H9 (cell line): ENCODE measurements around the gene MAST4. TPM values are rescaled to one million over a fixed set of nuclear protein-coding genes. Genes with fewer than 3 reads are reported as not detected.

Experiments used
- DNase-seq: peaks from one replicate; pipeline ENCODE4 v3.0.0-alpha.2; 2017
- H2AFZ ChIP-seq: one replicate; pipeline ENCODE4 v1.6.1; 2013; ENCODE audit warnings: mild to moderate bottlenecking, low read length, control low read depth, moderate library complexity
- H2AK5ac ChIP-seq: 2 replicates; pipeline ENCODE4 v1.6.1; 2013; ENCODE audit warnings: low read length, control low read depth, mixed read lengths; ENCODE audit not compliant: insufficient read length
- H2BK120ac ChIP-seq: one replicate; pipeline ENCODE4 v1.6.1; 2013; ENCODE audit warnings: low read depth, mild to moderate bottlenecking, low read length, control low read depth, inconsistent platforms; ENCODE audit not compliant: poor library complexity, severe bottlenecking
- H2BK12ac ChIP-seq: 2 replicates; pipeline ENCODE4 v1.6.1; 2013; ENCODE audit warnings: low read length, control low read depth, mixed read lengths, low read depth; ENCODE audit not compliant: insufficient read length
- H2BK15ac ChIP-seq: 2 replicates; pipeline ENCODE4 v1.6.1; 2013; ENCODE audit warnings: low read depth, low read length, control low read depth
- H2BK20ac ChIP-seq: one replicate; pipeline ENCODE4 v1.6.1; 2013; ENCODE audit warnings: low read depth, mild to moderate bottlenecking, low read length, control low read depth, inconsistent platforms; ENCODE audit not compliant: poor library complexity, severe bottlenecking
- H2BK5ac ChIP-seq: 2 replicates; pipeline ENCODE4 v1.6.1; 2013; ENCODE audit warnings: low read length, control low read depth, mixed read lengths; ENCODE audit not compliant: insufficient read length
- H3K14ac ChIP-seq: 2 replicates; pipeline ENCODE4 v1.6.1; 2013; ENCODE audit warnings: low read length, control low read depth; ENCODE audit not compliant: insufficient read depth
- H3K18ac ChIP-seq: 2 replicates; pipeline ENCODE4 v1.6.1; 2013; ENCODE audit warnings: low read depth, mild to moderate bottlenecking, mixed read lengths, low read length, control low read depth; ENCODE audit not compliant: insufficient read length
- H3K23ac ChIP-seq: 2 replicates; pipeline ENCODE4 v1.6.1; 2013; ENCODE audit warnings: low read length, control low read depth, mixed read lengths, low read depth; ENCODE audit not compliant: insufficient read length
- H3K23me2 ChIP-seq: 2 replicates; pipeline ENCODE4 v1.6.1; 2013; ENCODE audit warnings: low read depth, mild to moderate bottlenecking, mixed read lengths, low read length, control low read depth; ENCODE audit not compliant: insufficient read length, poor library complexity, severe bottlenecking
- H3K27ac ChIP-seq: 2 replicates; pipeline ENCODE4 v1.5.1; 2013; ENCODE audit warnings: low read length, control low read depth, mixed read lengths, low read depth; ENCODE audit not compliant: insufficient read length
- H3K27me3 ChIP-seq: 2 replicates; pipeline ENCODE4 v1.6.1; 2013; ENCODE audit warnings: low read length, control low read depth, inconsistent platforms; ENCODE audit not compliant: insufficient read depth
- H3K4ac ChIP-seq: 2 replicates; pipeline ENCODE4 v1.6.1; 2013; ENCODE audit warnings: low read depth, mild to moderate bottlenecking, control low read depth, inconsistent platforms, low read length, moderate library complexity
- H3K4me1 ChIP-seq: 2 replicates; pipeline ENCODE4 v1.6.1; 2013; ENCODE audit warnings: low read length, control low read depth, inconsistent platforms; ENCODE audit not compliant: insufficient read depth
- H3K4me2 ChIP-seq: 2 replicates; pipeline ENCODE4 v1.6.1; 2013; ENCODE audit warnings: low read length, control low read depth, mixed read lengths; ENCODE audit not compliant: insufficient read length, insufficient read depth
- H3K56ac ChIP-seq: 2 replicates; pipeline ENCODE4 v1.6.1; 2013; ENCODE audit warnings: low read depth, mild to moderate bottlenecking, mixed read lengths, low read length, control low read depth; ENCODE audit not compliant: insufficient read length
- H3K79me1 ChIP-seq: 2 replicates; pipeline ENCODE4 v1.6.1; 2013; ENCODE audit warnings: low read depth, mild to moderate bottlenecking, moderate library complexity, low read length, control low read depth, inconsistent platforms; ENCODE audit not compliant: insufficient read depth, poor library complexity, severe bottlenecking
- H3K79me2 ChIP-seq: 2 replicates; pipeline ENCODE4 v1.6.1; 2013; ENCODE audit warnings: low read length, control low read depth, inconsistent platforms; ENCODE audit not compliant: insufficient read depth
- H3K9ac ChIP-seq: 2 replicates; pipeline ENCODE4 v1.6.1; 2013; ENCODE audit warnings: low read length, control low read depth, mixed read lengths; ENCODE audit not compliant: insufficient read length; ENCODE audit errors: extremely low read depth
- H3K9me3 ChIP-seq: one replicate; pipeline ENCODE4 v1.6.1; 2013; ENCODE audit warnings: low read depth, low read length, inconsistent platforms; ENCODE audit not compliant: control insufficient read depth
- H3T11ph ChIP-seq: one replicate; pipeline ENCODE4 v1.6.1; 2013; ENCODE audit warnings: mild to moderate bottlenecking, low read length, control low read depth, inconsistent platforms
- H4K20me1 ChIP-seq: one replicate; pipeline ENCODE4 v1.6.1; 2013; ENCODE audit not compliant: control insufficient read depth, insufficient read length, insufficient read depth
- H4K5ac ChIP-seq: 2 replicates; pipeline ENCODE4 v1.6.1; 2013; ENCODE audit warnings: low read depth, mild to moderate bottlenecking, mixed read lengths, low read length, control low read depth; ENCODE audit not compliant: insufficient read length
- H4K8ac ChIP-seq: replicated peaks from 2 replicates; pipeline ENCODE4 v1.6.1; 2013; ENCODE audit warnings: low read length, control low read depth, mixed read lengths, low read depth; ENCODE audit not compliant: insufficient read length
- H4K91ac ChIP-seq: 2 replicates; pipeline ENCODE4 v1.6.1; 2013; ENCODE audit warnings: low read depth, mild to moderate bottlenecking, moderate library complexity, mixed read lengths, low read length, control low read depth; ENCODE audit not compliant: insufficient read length
- H3K27ac Mint-ChIP-seq, 3 experiments: 2 replicates in 2 of 3; 3 replicates in 1 of 3; pipeline ENCODE4 v1.8.0; 2020 to 2021; ENCODE audit warnings: mixed read lengths in 3 of 3, mild to moderate bottlenecking in 1 of 3, moderate library complexity in 1 of 3
- H3K27me3 Mint-ChIP-seq: 2 replicates; pipeline ENCODE4 v1.8.0; 2021; ENCODE audit warnings: low read depth, mild to moderate bottlenecking, moderate library complexity, mixed read lengths
- H3K36me3 Mint-ChIP-seq, 3 experiments: 2 replicates in 2 of 3; 3 replicates in 1 of 3; pipeline ENCODE4 v1.8.0; 2020 to 2021; ENCODE audit warnings: low read depth in 3 of 3, mixed read lengths in 3 of 3; ENCODE audit not compliant: insufficient read depth in 1 of 3
- H3K4me1 Mint-ChIP-seq, 2 experiments: 2 replicates each; pipeline ENCODE4 v1.8.0; 2020; ENCODE audit warnings: mixed read lengths in 2 of 2
- H3K4me3 Mint-ChIP-seq, 2 experiments: 2 replicates in 1 of 2; 3 replicates in 1 of 2; pipeline ENCODE4 v1.8.0; 2020 to 2021; ENCODE audit warnings: mild to moderate bottlenecking in 2 of 2, mixed read lengths in 2 of 2, moderate library complexity in 1 of 2
- H3K9me3 Mint-ChIP-seq, 2 experiments: 2 replicates in 1 of 2; 3 replicates in 1 of 2; pipeline ENCODE4 v1.8.0; 2020; ENCODE audit warnings: mild to moderate bottlenecking in 2 of 2, mixed read lengths in 2 of 2, moderate library complexity in 1 of 2
- CTCF ChIP-seq: fragments of 200-600 bp; sonication (generic); conservative IDR thresholded peaks from 3 replicates; pipeline ENCODE4 v1.8.0; 2021; ENCODE audit warnings: antibody characterized with exemption, mild to moderate bottlenecking
- WGBS: extraction: QIAGEN DNeasy Blood & Tissue Kit; methylation state at CpG from one replicate; pipeline ENCODE4 v1.1.7; 2013; ENCODE audit warnings: missing lambda C conversion rate, low lambda C conversion rate, mixed read lengths; ENCODE audit not compliant: insufficient read length; ENCODE audit errors: extremely low coverage; 5-methylcytosine and 5-hydroxymethylcytosine counted together
- total RNA-seq: library from RNA; stranded (reverse); gene quantifications from 2 replicates; pipeline ENCODE4 v1.2.1, GENCODE V29; 2021

Gene MAST4
- total RNA-seq, 1 experiment from 2014 or later, result 3.7 TPM

GRCh38 chr5:67140413-67140812 lies 544.2 kb downstream of the MAST4 start:
- H4K20me1 ChIP-seq, result no peaks in the 10 kb centered on the region
- H3K4ac ChIP-seq, result no peak overlapping the region
- no peaks in the 10 kb centered on the region for H3K9me3 Mint-ChIP-seq
- no peak overlapping the region for H3T11ph ChIP-seq
- H3K36me3 Mint-ChIP-seq, result peaks cover 0 to 4% (median 3%) of the 10 kb centered on the region in 3 experiments; a peak in 3 of 7 replicates
- H2BK120ac ChIP-seq, result no peak overlapping the region
- no peak overlapping the region for H2AK5ac ChIP-seq
- no peak overlapping the region for H3K14ac ChIP-seq
- no peaks in the 10 kb centered on the region for H3K79me2 ChIP-seq
- H2BK20ac ChIP-seq, result no peak overlapping the region
- DNase-seq, result no peak
- H2AFZ ChIP-seq, result no peak overlapping the region
- TF ChIP-seq CTCF, result no peak
- no peak overlapping the region for H3K9ac ChIP-seq
- no peak overlapping the region for H4K8ac ChIP-seq
- H3K79me1 ChIP-seq, result no peaks in the 10 kb centered on the region
- H4K5ac ChIP-seq, result no peak overlapping the region
- no peak overlapping the region for H3K4me3 Mint-ChIP-seq
- H3K27me3 Mint-ChIP-seq, result no peaks in the 10 kb centered on the region
- no CpG with 5 or more reads among the region's 4 CpGs for WGBS
- H3K23ac ChIP-seq, result no peak overlapping the region
- no peaks in the 10 kb centered on the region for H3K27me3 ChIP-seq
- no peak overlapping the region for H2BK5ac ChIP-seq
- H3K4me1 ChIP-seq, result no peaks in the 10 kb centered on the region
- no peaks in the 10 kb centered on the region for H3K9me3 ChIP-seq
- H3K23me2 ChIP-seq, result no peaks in the 10 kb centered on the region
- no peaks in the 10 kb centered on the region for H3K4me1 Mint-ChIP-seq
- no peak overlapping the region for H3K27ac Mint-ChIP-seq
- H3K18ac ChIP-seq, result no peak overlapping the region
- no peak overlapping the region for H3K4me2 ChIP-seq
- no peak overlapping the region for H4K91ac ChIP-seq
- no peak overlapping the region for H3K27ac ChIP-seq
- no peak overlapping the region for H2BK15ac ChIP-seq
- no peak overlapping the region for H2BK12ac ChIP-seq
- H3K56ac ChIP-seq, result no peak overlapping the region
